B cell (primary cell): Measurements from ENCODE around the gene LONP2. TPM values are rescaled to one million over a fixed set of nuclear protein-coding genes. Genes with fewer than 3 reads are reported as not detected.

Experiments used
- ATAC-seq: fragments of 200-7000 bp; cut with Tn5 transposase; one replicate; pipeline ENCODE4 v1.10.0; 2021; ENCODE audit warnings: low read depth, mild to moderate bottlenecking, moderate number of reproducible peaks, moderate library complexity
- CTCF ChIA-PET: fragments of 350-600 bp; sonication (Branson Sonifier 250); formaldehyde crosslinking; loops from one replicate; lab custom pipeline; 2021; ENCODE audit warnings: antibody characterized with exemption, inconsistent platforms; lab: Charles Lee
- POLR2A ChIA-PET: fragments of 350-600 bp; sonication (Branson Sonifier 250); formaldehyde crosslinking; loops from one replicate; lab custom pipeline; 2021; ENCODE audit warnings: antibody characterized with exemption; lab: Charles Lee
- DNase-seq: peaks from one replicate; pipeline ENCODE4 v3.0.0; 2013
- H2AFZ ChIP-seq: 2 replicates; pipeline ENCODE4 v1.6.1; 2012; ENCODE audit warnings: mild to moderate bottlenecking, low read depth, low read length; ENCODE audit not compliant: insufficient read depth, poor library complexity, severe bottlenecking
- H3K27ac ChIP-seq, 2 donors: 1 replicate in 1 of 2; 2 replicates in 1 of 2; pipeline ENCODE4 v1.5.1; 2012 to 2013; ENCODE audit warnings: low read length in 2 of 2, mild to moderate bottlenecking in 2 of 2, moderate library complexity in 1 of 2
- H3K27me3 ChIP-seq, 4 experiments: fragments of 200-600 bp in 1 of 4; sonication (generic) in 1 of 4; replicated peaks in 1 of 4; 1 replicate in 2 of 4; 2 replicates in 2 of 4; pipeline versions ENCODE4 v1.6.1 to v1.7.0; 2013 to 2016; ENCODE audit warnings: low read length in 3 of 4, mild to moderate bottlenecking in 2 of 4, mixed read lengths in 1 of 4, moderate library complexity in 1 of 4; ENCODE audit not compliant: insufficient read depth in 4 of 4, control insufficient read depth in 3 of 4; ENCODE audit errors: control extremely low read depth in 1 of 4
- H3K36me3 ChIP-seq, 2 experiments: replicated peaks in 1 of 2; 1 replicate in 1 of 2; 2 replicates in 1 of 2; pipeline versions ENCODE4 v1.6.1 to v1.7.1; 2013; ENCODE audit warnings: low read length in 1 of 2; ENCODE audit not compliant: insufficient read depth in 2 of 2, control insufficient read depth in 1 of 2; ENCODE audit errors: control extremely low read depth in 1 of 2, extremely low read depth in 1 of 2
- H3K4me1 ChIP-seq, 2 donors: fragments of 200-600 bp in 1 of 2; sonication (generic) in 1 of 2; 1 replicate in 1 of 2; 2 replicates in 1 of 2; pipeline versions ENCODE4 v1.5.1 to v1.6.1; 2013 to 2017; ENCODE audit warnings: low read length in 2 of 2; ENCODE audit not compliant: control insufficient read depth in 2 of 2, insufficient read depth in 2 of 2
- H3K4me2 ChIP-seq: replicated peaks from 2 replicates; pipeline ENCODE3; 2012; ENCODE audit warnings: mild to moderate bottlenecking, low read depth, low read length; ENCODE audit not compliant: poor library complexity, severe bottlenecking
- H3K4me3 ChIP-seq, 5 experiments: fragments of 200-600 bp in 1 of 5; sonication (generic) in 1 of 5; 1 replicate in 3 of 5; 2 replicates in 2 of 5; pipeline versions ENCODE4 v1.5.1 to v1.7.0; 2011 to 2016; ENCODE audit warnings: low read length in 4 of 5, mild to moderate bottlenecking in 4 of 5, low read depth in 2 of 5, control low read depth in 1 of 5, moderate library complexity in 1 of 5; ENCODE audit not compliant: insufficient read depth in 1 of 5; ENCODE audit errors: control extremely low read depth in 1 of 5, extremely low read depth in 1 of 5
- H3K79me2 ChIP-seq: fragments of 200-600 bp; sonication (generic); one replicate; pipeline ENCODE4 v1.6.0; 2016; ENCODE audit warnings: low read length; ENCODE audit not compliant: control insufficient read depth, insufficient read depth
- H3K9ac ChIP-seq: fragments of 200-600 bp; sonication (generic); 2 replicates; pipeline ENCODE4 v1.6.1; 2017; ENCODE audit warnings: mild to moderate bottlenecking, low read length, moderate library complexity
- H3K9me3 ChIP-seq, 3 donors: one replicate each; pipeline versions ENCODE4 v1.6.1 to v1.7.1; 2013; ENCODE audit warnings: low read length in 2 of 3; ENCODE audit not compliant: control insufficient read depth in 2 of 3, insufficient read depth in 1 of 3; ENCODE audit errors: control extremely low read depth in 1 of 3
- H4K20me1 ChIP-seq: 2 replicates; pipeline ENCODE4 v1.6.0; 2012; ENCODE audit warnings: mild to moderate bottlenecking, low read length; ENCODE audit not compliant: insufficient read depth, control insufficient read depth, poor library complexity, severe bottlenecking
- H3K27ac Mint-ChIP-seq: one replicate; pipeline ENCODE4 v1.8.0; 2021; ENCODE audit warnings: mixed read lengths
- H3K27me3 Mint-ChIP-seq: one replicate; pipeline ENCODE4 v1.8.0; 2021; ENCODE audit warnings: mixed read lengths
- H3K4me1 Mint-ChIP-seq: one replicate; pipeline ENCODE4 v1.8.0; 2021; ENCODE audit warnings: mixed read lengths
- H3K4me3 Mint-ChIP-seq: one replicate; pipeline ENCODE4 v1.8.0; 2021; ENCODE audit warnings: mixed read lengths
- H3K9me3 Mint-ChIP-seq: one replicate; pipeline ENCODE4 v1.8.0; 2022; ENCODE audit warnings: mixed read lengths; ENCODE audit not compliant: insufficient read depth
- EZH2 ChIP-seq: IDR thresholded peaks from 2 replicates; pipeline ENCODE4 v1.6.1; 2012; ENCODE audit warnings: borderline replicate concordance, low read depth, mild to moderate bottlenecking, moderate library complexity, low read length; ENCODE audit not compliant: insufficient read depth, poor library complexity, severe bottlenecking
- WGBS: methylation state at CpG from one replicate; pipeline ENCODE4 v1.1.5; 2013; ENCODE audit warnings: missing lambda C conversion rate; ENCODE audit not compliant: insufficient coverage; 5-methylcytosine and 5-hydroxymethylcytosine counted together
- intact Hi-C: fragments of 100-400 bp; cut with micrococcal nuclease; formaldehyde crosslinking; loops from one replicate; pipeline ENCODE4 v1.10.0; 2022
- polyA plus RNA-seq: library from polyadenylated mRNA; depleted of rRNA; stranded (reverse); fragments of >200 nt; gene quantifications from 2 replicates; pipeline ENCODE4 v1.2.3, GENCODE V29; 2012
- total RNA-seq, 2 donors: library from RNA; stranded (reverse); fragments of 120-200 nt in 1 of 2; gene quantifications; 1 replicate in 1 of 2; 2 replicates in 1 of 2; pipeline versions ENCODE4 v1.2.3 to v1.2.4, GENCODE V29; 2013 to 2022
- TF ChIP-seq, protein P1 (sequence below): fragments of 200-600 bp; IDR thresholded peaks from one replicate; pipeline ENCODE4 v1.8.0; 2022; ENCODE audit warnings: antibody characterized with exemption, mild to moderate bottlenecking

Gene LONP2
- total and polyA plus RNA-seq, 2 donors (not counting 1 experiment from before 2014, with no cell fraction given) = 39.3 to 84.2 TPM

DNA sequence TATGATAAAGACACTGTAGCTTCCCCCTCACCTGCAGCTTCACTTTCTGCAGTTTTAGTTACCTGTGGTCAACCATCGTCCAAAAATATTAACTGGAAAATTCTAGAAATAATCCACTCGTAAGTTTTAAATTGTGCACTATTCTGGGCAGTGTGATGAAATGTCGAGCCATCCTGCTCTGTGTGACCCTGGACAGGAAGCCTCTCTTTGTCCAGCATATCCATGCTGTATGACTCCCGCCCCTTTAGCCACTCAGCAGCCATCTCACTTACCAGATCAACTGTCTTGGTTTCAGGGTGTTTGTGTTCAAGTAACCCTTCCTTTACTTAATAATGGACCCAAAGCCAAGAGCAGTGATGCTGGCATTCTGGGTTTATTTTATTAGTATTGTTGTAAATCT is 85.0 kb downstream of the LONP2 start:
- Mint-ChIP-seq H3K27ac (no peak overlapping the region), H3K27me3 (no peaks in the 10 kb centered on the region), H3K4me3 (no peak overlapping the region), H3K9me3 (no peaks in the 10 kb centered on the region), H3K4me1 (no peaks in the 10 kb centered on the region)
- no peaks in the 10 kb centered on the region for H3K4me1 ChIP-seq
- TF ChIP-seq, protein P1, sequence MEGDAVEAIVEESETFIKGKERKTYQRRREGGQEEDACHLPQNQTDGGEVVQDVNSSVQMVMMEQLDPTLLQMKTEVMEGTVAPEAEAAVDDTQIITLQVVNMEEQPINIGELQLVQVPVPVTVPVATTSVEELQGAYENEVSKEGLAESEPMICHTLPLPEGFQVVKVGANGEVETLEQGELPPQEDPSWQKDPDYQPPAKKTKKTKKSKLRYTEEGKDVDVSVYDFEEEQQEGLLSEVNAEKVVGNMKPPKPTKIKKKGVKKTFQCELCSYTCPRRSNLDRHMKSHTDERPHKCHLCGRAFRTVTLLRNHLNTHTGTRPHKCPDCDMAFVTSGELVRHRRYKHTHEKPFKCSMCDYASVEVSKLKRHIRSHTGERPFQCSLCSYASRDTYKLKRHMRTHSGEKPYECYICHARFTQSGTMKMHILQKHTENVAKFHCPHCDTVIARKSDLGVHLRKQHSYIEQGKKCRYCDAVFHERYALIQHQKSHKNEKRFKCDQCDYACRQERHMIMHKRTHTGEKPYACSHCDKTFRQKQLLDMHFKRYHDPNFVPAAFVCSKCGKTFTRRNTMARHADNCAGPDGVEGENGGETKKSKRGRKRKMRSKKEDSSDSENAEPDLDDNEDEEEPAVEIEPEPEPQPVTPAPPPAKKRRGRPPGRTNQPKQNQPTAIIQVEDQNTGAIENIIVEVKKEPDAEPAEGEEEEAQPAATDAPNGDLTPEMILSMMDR = no peak
- no peak for TF ChIP-seq EZH2
- no peaks in the 10 kb centered on the region for H3K79me2 ChIP-seq
- H2AFZ ChIP-seq = no peak overlapping the region
- no peak for ATAC-seq
- no peaks in the 10 kb centered on the region for H3K27me3 ChIP-seq
- ChIA-PET POLR2A (no interaction called here), CTCF (interaction anchor here (0.9 to 1.1 kb wide), 2 partner anchors 292 to 294 kb away, joined by 3 read pairs; no protein-coding TSS in a partner anchor)
- intact Hi-C loops = no loop called here
- H4K20me1 ChIP-seq = no peaks in the 10 kb centered on the region
- no peak for DNase-seq
- no peak overlapping the region for H3K4me3 ChIP-seq
- H3K9ac ChIP-seq = no peak overlapping the region
- no peak overlapping the region for H3K4me2 ChIP-seq
- no peak overlapping the region for H3K27ac ChIP-seq
- peaks cover 7 to 22% of the 10 kb centered on the region in 2 experiments for H3K36me3 ChIP-seq
- H3K9me3 ChIP-seq = no peaks in the 10 kb centered on the region
- 100% methylated on average over 2 of the region's 4 CpGs for WGBS

GRCh38 chr16:48330189-48330840 is 86.2 kb downstream of the LONP2 start:
- Mint-ChIP-seq H3K27me3 (no peaks in the 10 kb centered on the region), H3K9me3 (no peaks in the 10 kb centered on the region), H3K4me1 (no peaks in the 10 kb centered on the region), H3K27ac (no peak overlapping the region), H3K4me3 (no peak overlapping the region)
- Histone ChIP-seq H3K9ac (no peak overlapping the region), H3K27ac (no peak overlapping the region), H3K4me3 (no peak overlapping the region), H4K20me1 (no peaks in the 10 kb centered on the region), H3K4me2 (no peak overlapping the region), H3K9me3 (no peaks in the 10 kb centered on the region), H3K36me3 (peaks cover 18 to 34% of the 10 kb centered on the region in 2 experiments), H2AFZ (no peak overlapping the region), H3K79me2 (no peaks in the 10 kb centered on the region), H3K27me3 (no peaks in the 10 kb centered on the region), H3K4me1 (no peaks in the 10 kb centered on the region)
- no peak for ATAC-seq
- DNase-seq = no peak
- intact Hi-C loops = no loop called here
- 100% methylated on average over 2 of the region's 2 CpGs for WGBS
- ChIA-PET POLR2A (no interaction called here), CTCF (interaction anchor here (0.6 to 0.7 kb wide), 2 partner anchors 12 to 107 kb away, joined by 3 to 4 read pairs; no protein-coding TSS in a partner anchor)
- no peak for TF ChIP-seq EZH2
- TF ChIP-seq, protein P1 = no peak
